GM23338 (cell line): ENCODE measurements around the gene CTU1. TPM values are rescaled to one million over a fixed set of nuclear protein-coding genes. Genes with fewer than 3 reads are reported as not detected.

Experiments
- ATAC-seq: fragments of 200-7000 bp; cut with Tn5 transposase; 3 replicates; pipeline ENCODE4 v1.9.1; 2020
- DNase-seq: peaks from one replicate; pipeline ENCODE4 v3.0.0-alpha.2; 2015; ENCODE audit warnings: low spot score
- H2AFZ ChIP-seq: fragments of 200-600 bp; sonication (generic); 2 replicates; pipeline ENCODE4 v1.8.0; 2016; ENCODE audit warnings: antibody characterized with exemption, mild to moderate bottlenecking, moderate library complexity
- H3F3A ChIP-seq: fragments of 200-600 bp; sonication (generic); replicated peaks from 2 replicates; pipeline ENCODE4 v1.8.0; 2017; ENCODE audit warnings: antibody characterized with exemption, mixed run types, low read depth
- H3K27ac ChIP-seq: fragments of 200-600 bp; sonication (generic); 2 replicates; pipeline ENCODE4 v1.6.1; 2016; ENCODE audit warnings: low read depth
- H3K27me3 ChIP-seq: fragments of 200-600 bp; sonication (generic); 2 replicates; pipeline ENCODE4 v1.8.0; 2016; ENCODE audit warnings: mild to moderate bottlenecking, mixed run types, moderate library complexity; ENCODE audit not compliant: insufficient read depth
- H3K36me3 ChIP-seq: fragments of 200-600 bp; sonication (generic); 2 replicates; pipeline ENCODE4 v1.8.0; 2016; ENCODE audit warnings: mild to moderate bottlenecking; ENCODE audit not compliant: insufficient read depth
- H3K4me1 ChIP-seq: fragments of 200-600 bp; sonication (generic); 2 replicates; pipeline ENCODE4 v1.8.0; 2016; ENCODE audit warnings: mild to moderate bottlenecking, moderate library complexity; ENCODE audit not compliant: insufficient read depth
- H3K4me2 ChIP-seq: fragments of 200-600 bp; sonication (generic); 2 replicates; pipeline ENCODE4 v1.7.1; 2017; ENCODE audit warnings: mixed run types
- H3K4me3 ChIP-seq: fragments of 200-600 bp; sonication (generic); 2 replicates; pipeline ENCODE4 v1.6.1; 2016; ENCODE audit warnings: mixed run types
- H3K79me2 ChIP-seq: fragments of 200-600 bp; sonication (generic); replicated peaks from 2 replicates; pipeline ENCODE4 v1.8.0; 2017; ENCODE audit warnings: mild to moderate bottlenecking; ENCODE audit not compliant: insufficient read depth
- H3K9me2 ChIP-seq: fragments of 200-600 bp; sonication (generic); 2 replicates; pipeline ENCODE4 v1.8.0; 2017; ENCODE audit not compliant: insufficient read depth
- H4K20me1 ChIP-seq: fragments of 200-600 bp; sonication (generic); replicated peaks from 2 replicates; pipeline ENCODE4 v1.8.0; 2017; ENCODE audit warnings: mild to moderate bottlenecking; ENCODE audit not compliant: insufficient read depth
- H3K27ac Mint-ChIP-seq: 2 replicates; pipeline ENCODE4 v1.8.0; 2020; ENCODE audit warnings: inconsistent platforms, mild to moderate bottlenecking, moderate library complexity, mixed read lengths
- H3K27me3 Mint-ChIP-seq: 3 replicates; pipeline ENCODE4 v1.8.0; 2022; ENCODE audit warnings: low read depth, mild to moderate bottlenecking, moderate library complexity, mixed read lengths, inconsistent platforms; ENCODE audit not compliant: insufficient read depth, poor library complexity
- H3K36me3 Mint-ChIP-seq: 3 replicates; pipeline ENCODE4 v1.8.0; 2021; ENCODE audit warnings: low read depth, mild to moderate bottlenecking, inconsistent platforms, moderate library complexity, mixed read lengths
- H3K4me1 Mint-ChIP-seq: 3 replicates; pipeline ENCODE4 v1.8.0; 2020; ENCODE audit warnings: mild to moderate bottlenecking, inconsistent platforms, mixed read lengths
- H3K4me3 Mint-ChIP-seq: 3 replicates; pipeline ENCODE4 v1.8.0; 2021; ENCODE audit warnings: moderate library complexity, mild to moderate bottlenecking, inconsistent platforms, mixed read lengths
- H3K9me3 Mint-ChIP-seq: 3 replicates; pipeline ENCODE4 v1.8.0; 2020; ENCODE audit warnings: moderate library complexity, mild to moderate bottlenecking, inconsistent platforms, mixed read lengths
- CREB1 ChIP-seq: fragments of 250-450 bp; sonication (Bioruptor Pico); IDR thresholded peaks from 2 replicates; pipeline ENCODE4 v1.5.0; 2020; ENCODE audit warnings: low read depth, mild to moderate bottlenecking, moderate library complexity
- EZH2 ChIP-seq: fragments of 200-600 bp; sonication (generic); IDR thresholded peaks from one replicate; pipeline ENCODE4 v1.8.0; 2017; ENCODE audit warnings: antibody characterized with exemption, mild to moderate bottlenecking, low read depth; ENCODE audit not compliant: unreplicated experiment
- JUNB ChIP-seq: IDR thresholded peaks from one replicate; pipeline ENCODE4 v1.6.1; 2016; ENCODE audit warnings: antibody characterized with exemption; ENCODE audit not compliant: unreplicated experiment
- NANOG ChIP-seq: IDR thresholded peaks from 2 replicates; pipeline ENCODE4 v1.6.1; 2016; ENCODE audit warnings: antibody characterized with exemption, borderline replicate concordance
- POLR2AphosphoS5 ChIP-seq: IDR thresholded peaks from 2 replicates; pipeline ENCODE4 v1.6.1; 2016; ENCODE audit warnings: antibody characterized with exemption, low read depth
- ZNF114 ChIP-seq: fragments of 250-450 bp; sonication (Bioruptor Pico); IDR thresholded peaks from 2 replicates; pipeline ENCODE4 v1.5.0; 2020; ENCODE audit warnings: mild to moderate bottlenecking, moderate library complexity
- ZNF331 ChIP-seq: fragments of 250-450 bp; sonication (Bioruptor Pico); IDR thresholded peaks from 2 replicates; pipeline ENCODE4 v1.5.0; 2020; ENCODE audit warnings: low read depth, mild to moderate bottlenecking, moderate library complexity
- polyA plus RNA-seq: library from polyadenylated mRNA; unstranded; fragments of >200 nt; fragmentation: Nextera tagmentation; extraction: Ambion mirVana; gene quantifications from 2 replicates; pipeline ENCODE4 v1.2.1, GENCODE V29; 2016
- total RNA-seq: library from RNA; depleted of rRNA; stranded (reverse); fragments of >200 nt; shearing (Covaris generic); gene quantifications from 2 replicates; pipeline ENCODE4 v1.2.3, GENCODE V29; 2014
- TF ChIP-seq, protein P1 (sequence below): fragments of 250-450 bp; sonication (Bioruptor Pico); IDR thresholded peaks from 2 replicates; pipeline ENCODE4 v1.5.0; 2020; ENCODE audit warnings: mild to moderate bottlenecking, moderate library complexity
- TF ChIP-seq, protein P2 (sequence below), 2 experiments: fragments of 200-600 bp in 1 of 2; sonication (generic) in 1 of 2; conservative IDR thresholded peaks; 2 replicates each; pipeline versions ENCODE4 v1.5.1 to v1.6.1; 2016 to 2017; ENCODE audit warnings: antibody characterized with exemption in 2 of 2, low read depth in 2 of 2, mild to moderate bottlenecking in 2 of 2, moderate library complexity in 1 of 2

Gene CTU1
- total and polyA plus RNA-seq, 2 experiments from 2014 or later, result 3.7 to 18.8 TPM

DNA sequence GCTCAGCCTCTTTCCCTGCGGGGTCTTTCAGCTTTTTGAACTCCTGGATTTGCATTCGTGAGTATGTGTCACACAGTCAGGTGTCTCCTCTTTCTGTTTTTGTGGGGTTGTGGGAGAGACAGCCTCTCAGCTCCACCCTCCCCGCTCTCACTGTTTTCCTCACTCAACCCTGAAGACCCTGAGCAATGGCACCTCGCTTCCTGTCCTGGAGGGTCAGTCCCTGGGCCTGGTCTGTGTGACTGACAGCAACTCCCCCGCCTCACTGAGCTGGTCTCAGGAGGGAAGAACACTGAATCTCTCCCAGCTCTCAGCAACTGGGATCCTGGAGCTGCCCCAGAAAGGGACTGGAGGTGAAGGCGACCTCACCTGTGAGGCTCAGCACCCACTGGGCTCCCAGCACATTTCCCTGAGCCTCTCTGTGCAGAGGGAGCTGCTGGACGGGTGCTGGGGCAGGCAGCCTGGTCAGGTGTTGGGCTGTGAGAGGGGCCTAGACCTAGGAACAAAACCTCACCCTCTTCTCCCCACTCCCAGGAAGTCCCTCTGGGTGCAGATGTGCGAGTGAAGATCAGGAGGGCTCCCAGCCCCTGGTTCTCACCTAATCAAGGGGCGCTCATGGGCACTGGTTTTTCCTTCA is 29.7 kb upstream of the CTU1 start (continued):
- TF ChIP-seq, protein P1, sequence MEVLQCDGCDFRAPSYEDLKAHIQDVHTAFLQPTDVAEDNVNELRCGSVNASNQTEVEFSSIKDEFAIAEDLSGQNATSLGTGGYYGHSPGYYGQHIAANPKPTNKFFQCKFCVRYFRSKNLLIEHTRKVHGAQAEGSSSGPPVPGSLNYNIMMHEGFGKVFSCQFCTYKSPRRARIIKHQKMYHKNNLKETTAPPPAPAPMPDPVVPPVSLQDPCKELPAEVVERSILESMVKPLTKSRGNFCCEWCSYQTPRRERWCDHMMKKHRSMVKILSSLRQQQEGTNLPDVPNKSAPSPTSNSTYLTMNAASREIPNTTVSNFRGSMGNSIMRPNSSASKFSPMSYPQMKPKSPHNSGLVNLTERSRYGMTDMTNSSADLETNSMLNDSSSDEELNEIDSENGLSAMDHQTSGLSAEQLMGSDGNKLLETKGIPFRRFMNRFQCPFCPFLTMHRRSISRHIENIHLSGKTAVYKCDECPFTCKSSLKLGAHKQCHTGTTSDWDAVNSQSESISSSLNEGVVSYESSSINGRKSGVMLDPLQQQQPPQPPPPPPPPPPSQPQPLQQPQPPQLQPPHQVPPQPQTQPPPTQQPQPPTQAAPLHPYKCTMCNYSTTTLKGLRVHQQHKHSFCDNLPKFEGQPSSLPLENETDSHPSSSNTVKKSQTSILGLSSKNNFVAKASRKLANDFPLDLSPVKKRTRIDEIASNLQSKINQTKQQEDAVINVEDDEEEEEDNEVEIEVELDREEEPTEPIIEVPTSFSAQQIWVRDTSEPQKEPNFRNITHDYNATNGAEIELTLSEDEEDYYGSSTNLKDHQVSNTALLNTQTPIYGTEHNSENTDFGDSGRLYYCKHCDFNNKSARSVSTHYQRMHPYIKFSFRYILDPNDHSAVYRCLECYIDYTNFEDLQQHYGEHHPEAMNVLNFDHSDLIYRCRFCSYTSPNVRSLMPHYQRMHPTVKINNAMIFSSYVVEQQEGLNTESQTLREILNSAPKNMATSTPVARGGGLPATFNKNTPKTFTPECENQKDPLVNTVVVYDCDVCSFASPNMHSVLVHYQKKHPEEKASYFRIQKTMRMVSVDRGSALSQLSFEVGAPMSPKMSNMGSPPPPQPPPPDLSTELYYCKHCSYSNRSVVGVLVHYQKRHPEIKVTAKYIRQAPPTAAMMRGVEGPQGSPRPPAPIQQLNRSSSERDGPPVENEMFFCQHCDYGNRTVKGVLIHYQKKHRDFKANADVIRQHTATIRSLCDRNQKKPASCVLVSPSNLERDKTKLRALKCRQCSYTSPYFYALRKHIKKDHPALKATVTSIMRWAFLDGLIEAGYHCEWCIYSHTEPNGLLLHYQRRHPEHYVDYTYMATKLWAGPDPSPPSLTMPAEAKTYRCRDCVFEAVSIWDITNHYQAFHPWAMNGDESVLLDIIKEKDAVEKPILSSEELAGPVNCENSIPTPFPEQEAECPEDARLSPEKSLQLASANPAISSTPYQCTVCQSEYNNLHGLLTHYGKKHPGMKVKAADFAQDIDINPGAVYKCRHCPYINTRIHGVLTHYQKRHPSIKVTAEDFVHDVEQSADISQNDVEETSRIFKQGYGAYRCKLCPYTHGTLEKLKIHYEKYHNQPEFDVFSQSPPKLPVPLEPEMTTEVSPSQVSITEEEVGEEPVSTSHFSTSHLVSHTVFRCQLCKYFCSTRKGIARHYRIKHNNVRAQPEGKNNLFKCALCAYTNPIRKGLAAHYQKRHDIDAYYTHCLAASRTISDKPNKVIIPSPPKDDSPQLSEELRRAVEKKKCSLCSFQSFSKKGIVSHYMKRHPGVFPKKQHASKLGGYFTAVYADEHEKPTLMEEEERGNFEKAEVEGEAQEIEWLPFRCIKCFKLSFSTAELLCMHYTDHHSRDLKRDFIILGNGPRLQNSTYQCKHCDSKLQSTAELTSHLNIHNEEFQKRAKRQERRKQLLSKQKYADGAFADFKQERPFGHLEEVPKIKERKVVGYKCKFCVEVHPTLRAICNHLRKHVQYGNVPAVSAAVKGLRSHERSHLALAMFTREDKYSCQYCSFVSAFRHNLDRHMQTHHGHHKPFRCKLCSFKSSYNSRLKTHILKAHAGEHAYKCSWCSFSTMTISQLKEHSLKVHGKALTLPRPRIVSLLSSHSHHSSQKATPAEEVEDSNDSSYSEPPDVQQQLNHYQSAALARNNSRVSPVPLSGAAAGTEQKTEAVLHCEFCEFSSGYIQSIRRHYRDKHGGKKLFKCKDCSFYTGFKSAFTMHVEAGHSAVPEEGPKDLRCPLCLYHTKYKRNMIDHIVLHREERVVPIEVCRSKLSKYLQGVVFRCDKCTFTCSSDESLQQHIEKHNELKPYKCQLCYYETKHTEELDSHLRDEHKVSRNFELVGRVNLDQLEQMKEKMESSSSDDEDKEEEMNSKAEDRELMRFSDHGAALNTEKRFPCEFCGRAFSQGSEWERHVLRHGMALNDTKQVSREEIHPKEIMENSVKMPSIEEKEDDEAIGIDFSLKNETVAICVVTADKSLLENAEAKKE (CRISPR knock-in tag), result no peak
- TF ChIP-seq CREB1 (CRISPR knock-in tag) (no peak), EZH2 (no peak), NANOG (no peak), ZNF114 (CRISPR knock-in tag) (no peak), POLR2AphosphoS5 (no peak)

DNA sequence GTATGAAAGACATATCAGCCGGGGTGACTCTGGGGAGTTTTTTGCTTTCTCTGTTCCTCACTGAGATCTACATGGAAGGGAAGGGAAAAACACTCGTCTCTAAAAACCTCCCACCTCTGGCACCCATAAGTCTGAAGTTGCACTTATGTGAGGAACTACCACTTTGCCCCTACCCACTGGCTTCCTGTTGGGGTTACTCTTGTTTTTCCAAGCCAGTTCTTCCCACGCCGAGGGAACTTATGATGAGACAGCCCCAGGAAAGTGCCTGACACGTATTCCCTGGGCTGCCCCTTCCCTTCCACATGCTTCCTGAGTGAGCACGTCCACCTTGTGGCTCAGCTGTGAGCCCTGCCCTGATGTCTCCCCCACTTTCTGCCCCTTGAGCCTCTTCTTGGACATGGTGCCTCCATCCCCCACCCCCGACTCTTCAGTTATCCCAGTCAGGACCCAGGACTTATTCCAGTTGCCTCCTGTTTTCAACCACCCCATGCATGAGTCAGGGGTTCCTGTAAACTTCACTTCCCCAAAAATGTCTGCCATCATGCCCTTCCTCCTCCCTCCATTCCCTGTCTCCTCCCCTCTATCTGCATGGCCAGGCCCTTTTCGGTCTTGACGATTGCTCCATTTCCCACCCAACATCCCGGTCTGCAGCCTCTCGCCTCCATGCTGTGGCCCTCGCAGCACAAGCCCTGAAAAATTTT is 28.8 kb upstream of the CTU1 start:
- peak overlapping the region; percentile 53; the same call in 1 of the 2 replicates for H3K27ac Mint-ChIP-seq
- H3K36me3 Mint-ChIP-seq, result no peaks in the 10 kb centered on the region
- TF ChIP-seq JUNB (no peak), ZNF331 (no peak), POLR2AphosphoS5 (peak; percentile 33)
- TF ChIP-seq, protein P2, sequence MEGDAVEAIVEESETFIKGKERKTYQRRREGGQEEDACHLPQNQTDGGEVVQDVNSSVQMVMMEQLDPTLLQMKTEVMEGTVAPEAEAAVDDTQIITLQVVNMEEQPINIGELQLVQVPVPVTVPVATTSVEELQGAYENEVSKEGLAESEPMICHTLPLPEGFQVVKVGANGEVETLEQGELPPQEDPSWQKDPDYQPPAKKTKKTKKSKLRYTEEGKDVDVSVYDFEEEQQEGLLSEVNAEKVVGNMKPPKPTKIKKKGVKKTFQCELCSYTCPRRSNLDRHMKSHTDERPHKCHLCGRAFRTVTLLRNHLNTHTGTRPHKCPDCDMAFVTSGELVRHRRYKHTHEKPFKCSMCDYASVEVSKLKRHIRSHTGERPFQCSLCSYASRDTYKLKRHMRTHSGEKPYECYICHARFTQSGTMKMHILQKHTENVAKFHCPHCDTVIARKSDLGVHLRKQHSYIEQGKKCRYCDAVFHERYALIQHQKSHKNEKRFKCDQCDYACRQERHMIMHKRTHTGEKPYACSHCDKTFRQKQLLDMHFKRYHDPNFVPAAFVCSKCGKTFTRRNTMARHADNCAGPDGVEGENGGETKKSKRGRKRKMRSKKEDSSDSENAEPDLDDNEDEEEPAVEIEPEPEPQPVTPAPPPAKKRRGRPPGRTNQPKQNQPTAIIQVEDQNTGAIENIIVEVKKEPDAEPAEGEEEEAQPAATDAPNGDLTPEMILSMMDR (conservative IDR thresholded peaks at IDR 0.05; ENCODE audit: low read depth in 2 of 2), result no peak
- H3F3A ChIP-seq, result no peaks in the 10 kb centered on the region
- H3K4me1 ChIP-seq, result peaks cover 14% of the 10 kb centered on the region
- no peaks in the 10 kb centered on the region for H3K27me3 ChIP-seq
- no peaks in the 10 kb centered on the region for H3K9me2 ChIP-seq
- no peak overlapping the region for H3K27ac ChIP-seq
- no peak overlapping the region for H3K4me2 ChIP-seq
- peaks cover 25% of the 10 kb centered on the region for H3K27me3 Mint-ChIP-seq
- no peak overlapping the region for H3K4me3 Mint-ChIP-seq
- H3K4me1 Mint-ChIP-seq, result peaks cover 31% of the 10 kb centered on the region
- H2AFZ ChIP-seq, result no peak overlapping the region
- no peak for DNase-seq
- ATAC-seq, result no peak
- no peaks in the 10 kb centered on the region for H4K20me1 ChIP-seq
- no peak overlapping the region for H3K4me3 ChIP-seq
- no peaks in the 10 kb centered on the region; the same call in 2 of the 3 replicates for H3K9me3 Mint-ChIP-seq
- no peaks in the 10 kb centered on the region for H3K36me3 ChIP-seq
- H3K79me2 ChIP-seq, result no peaks in the 10 kb centered on the region
